GM23248 (cell line): ENCODE measurements around the gene PTPRR. TPM values are rescaled to one million over a fixed set of nuclear protein-coding genes. Genes with fewer than 3 reads are reported as not detected.

ENCODE experiments used
- DNase-seq: peaks from one replicate; pipeline ENCODE4 v3.0.0-alpha.2; 2015
- H2AFZ ChIP-seq: fragments of 200-600 bp; sonication (generic); 2 replicates; pipeline ENCODE4 v1.6.1; 2016; ENCODE audit warnings: antibody characterized with exemption
- H3F3A ChIP-seq: fragments of 200-600 bp; sonication (generic); 2 replicates; pipeline ENCODE4 v1.6.1; 2016; ENCODE audit warnings: mild to moderate bottlenecking, antibody characterized with exemption, mixed run types; ENCODE audit not compliant: insufficient read depth
- H3K27ac ChIP-seq: fragments of 200-600 bp; sonication (generic); 2 replicates; pipeline ENCODE4 v1.5.1; 2016; ENCODE audit warnings: mild to moderate bottlenecking
- H3K27me3 ChIP-seq: fragments of 200-600 bp; sonication (generic); replicated peaks from 2 replicates; pipeline ENCODE4 v1.6.1; 2016; ENCODE audit warnings: mild to moderate bottlenecking; ENCODE audit not compliant: insufficient read depth
- H3K36me3 ChIP-seq: fragments of 200-600 bp; sonication (generic); 2 replicates; pipeline ENCODE4 v1.6.1; 2016; ENCODE audit warnings: low read depth, mild to moderate bottlenecking
- H3K4me1 ChIP-seq: fragments of 200-600 bp; sonication (generic); 2 replicates; pipeline ENCODE4 v1.6.1; 2016; ENCODE audit warnings: mild to moderate bottlenecking; ENCODE audit not compliant: insufficient read depth
- H3K4me2 ChIP-seq: fragments of 200-600 bp; sonication (generic); one replicate; pipeline ENCODE4 v1.6.1; 2016; ENCODE audit warnings: mild to moderate bottlenecking; ENCODE audit not compliant: unreplicated experiment
- H3K4me3 ChIP-seq: fragments of 200-600 bp; sonication (generic); 2 replicates; pipeline ENCODE4 v1.5.1; 2016; ENCODE audit warnings: mild to moderate bottlenecking
- H3K79me2 ChIP-seq: fragments of 200-600 bp; sonication (generic); 2 replicates; pipeline ENCODE4 v1.6.1; 2016; ENCODE audit warnings: mild to moderate bottlenecking; ENCODE audit not compliant: insufficient read depth
- H3K9ac ChIP-seq: fragments of 200-600 bp; sonication (generic); 2 replicates; pipeline ENCODE4 v1.6.1; 2016; ENCODE audit warnings: mild to moderate bottlenecking
- H3K9me2 ChIP-seq: fragments of 200-600 bp; sonication (generic); 2 replicates; pipeline ENCODE4 v1.6.1; 2016; ENCODE audit warnings: mixed run types, mild to moderate bottlenecking, moderate library complexity; ENCODE audit not compliant: insufficient read depth
- H3K9me3 ChIP-seq: fragments of 200-600 bp; sonication (generic); one replicate; pipeline ENCODE4 v1.6.1; 2017; ENCODE audit warnings: low read depth
- H4K20me1 ChIP-seq: fragments of 200-600 bp; sonication (generic); 2 replicates; pipeline ENCODE4 v1.6.0; 2016; ENCODE audit not compliant: insufficient read depth
- EZH2 ChIP-seq: fragments of 200-600 bp; sonication (generic); IDR thresholded peaks from 2 replicates; pipeline ENCODE4 v1.6.1; 2018; ENCODE audit warnings: antibody characterized with exemption, mild to moderate bottlenecking; ENCODE audit not compliant: insufficient read depth, poor library complexity, severe bottlenecking
- EZH2phosphoT487 ChIP-seq: fragments of 200-600 bp; sonication (generic); IDR thresholded peaks from 2 replicates; pipeline ENCODE4 v1.6.1; 2018; ENCODE audit warnings: antibody characterized with exemption, moderate library complexity, mild to moderate bottlenecking, low read depth; ENCODE audit not compliant: insufficient read depth
- WGBS, 2 experiments: methylation state at CpG; one replicate each; pipeline ENCODE4 v1.1.6; 2015 to 2017; ENCODE audit warnings: low lambda C conversion rate in 2 of 2, low coverage in 1 of 2; ENCODE audit errors: missing lambda C conversion rate in 2 of 2; 5-methylcytosine and 5-hydroxymethylcytosine counted together
- in situ Hi-C: fragments of 300-500 bp; cut with MboI; formaldehyde crosslinking; loops from 2 replicates; pipeline ENCODE4 v1.15.0; 2020
- polyA plus RNA-seq: library from polyadenylated mRNA; unstranded; fragments of >200 nt; fragmentation: Nextera tagmentation; extraction: Ambion mirVana; gene quantifications from 2 replicates; pipeline ENCODE4 v1.2.1, GENCODE V29; 2016
- total RNA-seq: library from RNA; depleted of rRNA; stranded (reverse); fragments of >200 nt; shearing (Covaris generic); gene quantifications from 2 replicates; pipeline ENCODE4 v1.2.3, GENCODE V29; 2014

Gene PTPRR
- total and polyA plus RNA-seq, 2 experiments from 2014 or later: 1.1 to 1.2 TPM

GRCh38 chr12:70824511-70824910, 96.0 kb downstream of the PTPRR start:
- in situ Hi-C loops: no loop called here
- no peak overlapping the region for H3K9ac ChIP-seq
- H4K20me1 ChIP-seq: no peaks in the 10 kb centered on the region
- WGBS, 2 experiments: 45 to 48% methylated on average over 4 of the region's 4 CpGs
- H3K4me1 ChIP-seq: peaks cover 11% of the 10 kb centered on the region
- H3K79me2 ChIP-seq: no peaks in the 10 kb centered on the region
- no peak for TF ChIP-seq EZH2
- TF ChIP-seq EZH2phosphoT487: no peak
- DNase-seq: no peak
- no peak overlapping the region for H2AFZ ChIP-seq
- H3K9me2 ChIP-seq: no peaks in the 10 kb centered on the region
- H3K36me3 ChIP-seq: no peaks in the 10 kb centered on the region
- no peak overlapping the region for H3K4me2 ChIP-seq
- H3K27me3 ChIP-seq: no peaks in the 10 kb centered on the region
- no peak overlapping the region for H3K4me3 ChIP-seq
- no peaks in the 10 kb centered on the region for H3K9me3 ChIP-seq
- H3K27ac ChIP-seq: no peak overlapping the region
- 0 out of 2 replicates have a peak, but pooled peaks cover 6% of the 10 kb centered on the region for H3F3A ChIP-seq

DNA sequence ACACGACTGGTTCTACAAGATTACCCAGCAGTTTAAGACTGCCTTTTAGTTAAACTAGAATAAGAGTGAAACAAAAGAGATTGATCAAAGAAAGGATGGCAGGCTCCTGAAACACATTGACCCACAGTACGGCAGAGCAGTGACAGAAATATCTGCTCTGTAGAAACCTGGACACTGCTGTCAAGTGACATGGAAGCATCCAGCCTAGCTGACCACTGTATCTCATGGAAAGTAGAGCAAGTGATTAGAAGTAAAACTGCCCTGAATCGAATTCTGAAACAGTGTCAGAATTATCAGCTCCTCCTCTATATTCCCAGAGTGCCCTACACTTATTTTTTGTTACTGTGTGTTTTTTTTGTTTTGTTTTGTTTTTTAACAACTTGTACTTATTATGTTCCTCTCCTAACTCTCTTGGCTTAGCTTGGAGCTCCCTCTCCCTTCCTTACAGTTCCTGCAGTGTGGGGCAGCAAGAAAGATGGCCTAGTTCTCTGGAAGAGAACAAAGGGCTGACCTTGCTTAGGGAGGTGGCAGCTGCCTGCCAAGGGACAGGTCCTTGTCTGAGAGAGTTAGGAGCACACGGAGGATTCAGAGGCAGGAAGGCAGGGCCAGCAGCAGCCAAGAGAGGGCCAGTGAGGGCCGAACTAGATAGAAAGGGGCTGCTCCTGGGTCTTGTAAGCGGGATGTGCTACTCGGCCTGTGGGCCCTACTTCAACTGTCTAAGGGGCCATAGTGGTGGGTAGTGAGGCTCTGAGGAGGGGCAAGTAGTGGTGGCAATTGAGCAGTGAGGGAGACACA, 97.2 kb downstream of the PTPRR start:
- H2AFZ ChIP-seq: 0 out of 2 replicates have a peak overlapping the region, but pooled peaks have one; percentile 12
- H3K4me2 ChIP-seq: no peak overlapping the region
- TF ChIP-seq EZH2 (no peak), EZH2phosphoT487 (no peak)
- H3K27me3 ChIP-seq: no peaks in the 10 kb centered on the region
- H3K36me3 ChIP-seq: no peaks in the 10 kb centered on the region
- H4K20me1 ChIP-seq: no peaks in the 10 kb centered on the region
- H3K9me3 ChIP-seq: no peaks in the 10 kb centered on the region
- H3K79me2 ChIP-seq: no peaks in the 10 kb centered on the region
- H3F3A ChIP-seq: 0 out of 2 replicates have a peak, but pooled peaks cover 6% of the 10 kb centered on the region
- peaks cover 7% of the 10 kb centered on the region; the same call in 1 of the 2 replicates for H3K4me1 ChIP-seq
- H3K4me3 ChIP-seq: no peak overlapping the region
- no peak overlapping the region for H3K27ac ChIP-seq
- no peak for DNase-seq
- in situ Hi-C loops: no loop called here
- WGBS, 2 experiments: 45 to 59% methylated on average over 7 of the region's 7 CpGs
- no peak overlapping the region for H3K9ac ChIP-seq
- H3K9me2 ChIP-seq: no peaks in the 10 kb centered on the region

DNA sequence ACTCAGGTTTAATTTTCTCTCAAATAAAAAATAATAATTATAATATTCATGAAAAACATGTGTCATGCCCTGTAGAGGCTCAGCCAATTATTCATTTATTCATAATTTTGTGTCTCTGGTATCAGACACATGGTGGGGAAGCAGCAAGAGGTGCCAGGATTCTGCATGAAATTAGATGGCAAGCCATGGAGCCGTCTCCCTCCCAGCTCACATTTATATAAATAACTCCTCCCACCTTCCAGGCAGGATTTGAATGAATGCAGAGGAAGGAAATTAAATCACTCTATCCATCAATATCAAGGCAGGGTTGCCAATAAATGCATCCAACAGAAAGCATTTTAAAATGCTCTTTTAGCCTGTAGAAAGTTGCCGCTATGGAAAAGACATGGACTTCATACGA, 98.1 kb downstream of the PTPRR start:
- Histone ChIP-seq H3K9ac (no peak overlapping the region), H3K4me2 (no peak overlapping the region), H3K27ac (no peak overlapping the region), H2AFZ (no peak overlapping the region), H3K79me2 (no peaks in the 10 kb centered on the region), H3K4me1 (no peaks in the 10 kb centered on the region), H3F3A (no peaks in the 10 kb centered on the region), H3K9me3 (no peaks in the 10 kb centered on the region), H4K20me1 (no peaks in the 10 kb centered on the region), H3K27me3 (no peaks in the 10 kb centered on the region), H3K4me3 (no peak overlapping the region), H3K36me3 (no peaks in the 10 kb centered on the region), H3K9me2 (no peaks in the 10 kb centered on the region)
- in situ Hi-C loops: no loop called here
- no peak for DNase-seq
- 52% methylated on average over 3 of the region's 3 CpGs for WGBS, 2 experiments
- no peak for TF ChIP-seq EZH2
- no peak for TF ChIP-seq EZH2phosphoT487

DNA sequence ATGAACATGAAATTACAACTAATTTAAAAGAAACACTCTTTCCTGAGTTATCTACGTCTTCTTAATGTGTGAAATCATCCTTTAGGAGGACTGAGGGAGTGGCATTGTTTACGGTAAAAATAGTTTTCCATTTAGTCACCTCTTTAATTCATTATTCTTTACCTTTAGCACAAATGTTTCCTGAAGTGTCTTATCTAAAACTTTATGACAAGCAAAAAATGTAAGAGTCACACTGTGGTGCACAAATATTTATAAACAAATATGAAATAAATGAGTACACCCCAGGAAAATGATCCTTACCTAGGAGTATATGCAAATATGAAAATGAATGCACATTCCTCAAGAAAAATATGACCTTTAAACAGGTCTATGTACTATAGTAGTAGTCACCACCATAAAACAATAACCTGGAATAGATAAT, 104.6 kb downstream of the PTPRR start:
- 47 to 61% methylated on average over 2 of the region's 2 CpGs for WGBS, 2 experiments
- in situ Hi-C loops: no loop called here

More for the DNA sequence above, 104.6 kb downstream of the PTPRR start:
- no peak for DNase-seq
- no peak overlapping the region for H2AFZ ChIP-seq
- no peak overlapping the region for H3K4me3 ChIP-seq
- no peak overlapping the region for H3K27ac ChIP-seq
- H3K4me2 ChIP-seq: no peak overlapping the region
- H3K9me2 ChIP-seq: no peaks in the 10 kb centered on the region
- no peaks in the 10 kb centered on the region for H3F3A ChIP-seq
- no peaks in the 10 kb centered on the region for H3K9me3 ChIP-seq
- H3K9ac ChIP-seq: no peak overlapping the region
- H3K79me2 ChIP-seq: no peaks in the 10 kb centered on the region
- no peaks in the 10 kb centered on the region for H4K20me1 ChIP-seq
- no peaks in the 10 kb centered on the region for H3K36me3 ChIP-seq
- H3K4me1 ChIP-seq: no peaks in the 10 kb centered on the region
- H3K27me3 ChIP-seq: no peaks in the 10 kb centered on the region
- no peak for TF ChIP-seq EZH2phosphoT487
- no peak for TF ChIP-seq EZH2
